Measurements from ENCODE around the gene FARS2. TPM values are rescaled to one million over a fixed set of nuclear protein-coding genes. Genes with fewer than 3 reads are reported as not detected.

The FARS2 gene
- polyA plus RNA-seq, 2 of the 4 experiments (the other 2 are of a cell fraction), result 12.9 to 17.5 TPM

DNA sequence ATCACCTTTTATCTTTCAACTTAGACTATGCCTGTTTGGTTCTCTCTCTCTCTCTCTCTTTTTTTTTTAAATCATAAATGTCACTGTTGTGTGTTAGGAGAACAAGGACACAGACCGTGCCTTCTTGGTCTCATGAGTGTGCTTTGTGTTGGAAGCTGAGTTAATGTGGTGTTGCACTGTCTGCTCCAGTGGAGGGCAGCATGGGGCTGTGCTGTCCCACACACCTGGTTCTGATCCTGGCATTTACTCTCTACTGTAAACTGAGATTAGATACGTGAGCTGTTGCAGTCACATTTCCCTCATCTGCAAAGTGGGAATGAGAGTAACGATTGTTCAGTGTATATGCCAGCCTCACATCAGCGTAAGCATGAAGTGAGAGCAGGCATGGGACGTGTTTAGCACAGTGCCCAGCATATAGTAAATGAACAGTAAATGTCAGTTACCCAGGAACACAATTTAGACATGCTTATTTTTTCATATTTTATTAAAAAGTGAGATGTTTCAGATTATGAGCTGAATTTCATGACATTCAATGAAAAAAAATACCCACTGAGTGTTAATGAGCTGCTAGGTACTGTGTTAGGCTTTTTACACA lies 161.1 kb downstream of the FARS2 start:
- FAIRE-seq (no peak), DNase-seq (ENCODE audit: low read depth in 1 of 2, low spot score in 1 of 2) (peak in 1 of 2 experiments; percentile 33), ATAC-seq (peak; percentile 68 to 72; a peak in 3 of 6 replicates)
- ChIA-PET CTCF (interaction anchor here (0.6 to 1.3 kb wide), 2 partner anchors 12 to 13 kb away, joined by 3 to 5 read pairs; no protein-coding TSS in a partner anchor), POLR2A (no interaction called here)
- H3K27ac ChIP-seq, result no peak overlapping the region
- H3K9me3 ChIP-seq, result no peaks in the 10 kb centered on the region
- WGBS (ENCODE audit: missing lambda C conversion rate), result 88% methylated on average over 5 of the region's 5 CpGs
- no peak overlapping the region for H3K4me2 ChIP-seq
- no peaks in the 10 kb centered on the region for H3K4me1 ChIP-seq
- H3K4me3 ChIP-seq, result no peak overlapping the region
- TF ChIP-seq, protein P1, sequence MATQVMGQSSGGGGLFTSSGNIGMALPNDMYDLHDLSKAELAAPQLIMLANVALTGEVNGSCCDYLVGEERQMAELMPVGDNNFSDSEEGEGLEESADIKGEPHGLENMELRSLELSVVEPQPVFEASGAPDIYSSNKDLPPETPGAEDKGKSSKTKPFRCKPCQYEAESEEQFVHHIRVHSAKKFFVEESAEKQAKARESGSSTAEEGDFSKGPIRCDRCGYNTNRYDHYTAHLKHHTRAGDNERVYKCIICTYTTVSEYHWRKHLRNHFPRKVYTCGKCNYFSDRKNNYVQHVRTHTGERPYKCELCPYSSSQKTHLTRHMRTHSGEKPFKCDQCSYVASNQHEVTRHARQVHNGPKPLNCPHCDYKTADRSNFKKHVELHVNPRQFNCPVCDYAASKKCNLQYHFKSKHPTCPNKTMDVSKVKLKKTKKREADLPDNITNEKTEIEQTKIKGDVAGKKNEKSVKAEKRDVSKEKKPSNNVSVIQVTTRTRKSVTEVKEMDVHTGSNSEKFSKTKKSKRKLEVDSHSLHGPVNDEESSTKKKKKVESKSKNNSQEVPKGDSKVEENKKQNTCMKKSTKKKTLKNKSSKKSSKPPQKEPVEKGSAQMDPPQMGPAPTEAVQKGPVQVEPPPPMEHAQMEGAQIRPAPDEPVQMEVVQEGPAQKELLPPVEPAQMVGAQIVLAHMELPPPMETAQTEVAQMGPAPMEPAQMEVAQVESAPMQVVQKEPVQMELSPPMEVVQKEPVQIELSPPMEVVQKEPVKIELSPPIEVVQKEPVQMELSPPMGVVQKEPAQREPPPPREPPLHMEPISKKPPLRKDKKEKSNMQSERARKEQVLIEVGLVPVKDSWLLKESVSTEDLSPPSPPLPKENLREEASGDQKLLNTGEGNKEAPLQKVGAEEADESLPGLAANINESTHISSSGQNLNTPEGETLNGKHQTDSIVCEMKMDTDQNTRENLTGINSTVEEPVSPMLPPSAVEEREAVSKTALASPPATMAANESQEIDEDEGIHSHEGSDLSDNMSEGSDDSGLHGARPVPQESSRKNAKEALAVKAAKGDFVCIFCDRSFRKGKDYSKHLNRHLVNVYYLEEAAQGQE (IDR thresholded peaks at IDR 0.05), result peak; percentile 62; the same call in 1 of the 2 replicates
- no peak for TF ChIP-seq CEBPB (IDR thresholded peaks at IDR 0.05)
- no peak for TF ChIP-seq RCOR1 (IDR thresholded peaks at IDR 0.05; ENCODE audit: low read depth, low read length)
- TF ChIP-seq, protein P2, sequence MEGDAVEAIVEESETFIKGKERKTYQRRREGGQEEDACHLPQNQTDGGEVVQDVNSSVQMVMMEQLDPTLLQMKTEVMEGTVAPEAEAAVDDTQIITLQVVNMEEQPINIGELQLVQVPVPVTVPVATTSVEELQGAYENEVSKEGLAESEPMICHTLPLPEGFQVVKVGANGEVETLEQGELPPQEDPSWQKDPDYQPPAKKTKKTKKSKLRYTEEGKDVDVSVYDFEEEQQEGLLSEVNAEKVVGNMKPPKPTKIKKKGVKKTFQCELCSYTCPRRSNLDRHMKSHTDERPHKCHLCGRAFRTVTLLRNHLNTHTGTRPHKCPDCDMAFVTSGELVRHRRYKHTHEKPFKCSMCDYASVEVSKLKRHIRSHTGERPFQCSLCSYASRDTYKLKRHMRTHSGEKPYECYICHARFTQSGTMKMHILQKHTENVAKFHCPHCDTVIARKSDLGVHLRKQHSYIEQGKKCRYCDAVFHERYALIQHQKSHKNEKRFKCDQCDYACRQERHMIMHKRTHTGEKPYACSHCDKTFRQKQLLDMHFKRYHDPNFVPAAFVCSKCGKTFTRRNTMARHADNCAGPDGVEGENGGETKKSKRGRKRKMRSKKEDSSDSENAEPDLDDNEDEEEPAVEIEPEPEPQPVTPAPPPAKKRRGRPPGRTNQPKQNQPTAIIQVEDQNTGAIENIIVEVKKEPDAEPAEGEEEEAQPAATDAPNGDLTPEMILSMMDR (IDR thresholded peaks at IDR 0.05), result peak; percentile 43
- TF ChIP-seq CBX2 (IDR thresholded peaks at IDR 0.05; ENCODE audit: borderline replicate concordance, low read depth), result no peak
- peak; percentile 31; the same call in 2 of the 3 replicates for TF ChIP-seq SMC3 (IDR thresholded peaks at IDR 0.05)
- peak; percentile 46 to 60 for TF ChIP-seq RAD21 (conservative IDR thresholded peaks at IDR 0.05 in 1 of 2, IDR thresholded peaks at IDR 0.05 in 1 of 2)

DNA sequence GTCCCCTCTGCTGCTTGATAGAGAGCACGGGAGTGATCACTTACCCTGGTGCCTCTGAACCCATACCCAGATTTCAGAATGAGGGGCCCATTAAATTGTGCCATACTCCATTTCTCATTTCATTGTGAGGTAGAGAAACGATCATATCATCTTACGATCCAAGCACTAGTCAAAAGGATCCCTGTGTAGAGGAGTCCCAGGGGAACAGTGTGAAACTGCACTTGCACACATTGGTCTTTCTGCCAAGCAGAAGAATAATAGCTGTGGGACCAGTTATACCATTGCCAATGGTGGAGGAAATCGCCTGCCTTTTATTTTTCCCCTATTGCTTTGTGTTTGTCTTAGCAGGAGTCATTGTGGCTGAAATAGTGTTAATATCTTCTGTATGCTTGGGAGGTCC lies 161.9 kb downstream of the FARS2 start:
- TF ChIP-seq KDM5A (IDR thresholded peaks at IDR 0.05), result no peak
- no peak for TF ChIP-seq CEBPB (IDR thresholded peaks at IDR 0.05)
- TF ChIP-seq NPAS2 (CRISPR knock-in tag; IDR thresholded peaks at IDR 0.05; ENCODE audit: borderline replicate concordance), result no peak
- no peak for TF ChIP-seq GATA3 (IDR thresholded peaks at IDR 0.05; ENCODE audit: borderline replicate concordance)
- no peak for TF ChIP-seq EHF (CRISPR knock-in tag; IDR thresholded peaks at IDR 0.05)
- TF ChIP-seq TFCP2L1 (CRISPR knock-in tag; IDR thresholded peaks at IDR 0.05), result no peak
- TF ChIP-seq PHF8 (IDR thresholded peaks at IDR 0.05; ENCODE audit: borderline replicate concordance, low read depth), result no peak
- no peak for TF ChIP-seq KDM1A (IDR thresholded peaks at IDR 0.05; ENCODE audit: low read depth)
- no peak for TF ChIP-seq RNF2 (IDR thresholded peaks at IDR 0.05; ENCODE audit: borderline replicate concordance, low read depth)
- TF ChIP-seq, protein P3, sequence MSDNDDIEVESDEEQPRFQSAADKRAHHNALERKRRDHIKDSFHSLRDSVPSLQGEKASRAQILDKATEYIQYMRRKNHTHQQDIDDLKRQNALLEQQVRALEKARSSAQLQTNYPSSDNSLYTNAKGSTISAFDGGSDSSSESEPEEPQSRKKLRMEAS (IDR thresholded peaks at IDR 0.05), result no peak
- no peak for TF ChIP-seq POLR2A (IDR thresholded peaks at IDR 0.05; ENCODE audit: low read length)
- Histone ChIP-seq H3K9me3 (no peaks in the 10 kb centered on the region), H3K4me3 (no peak overlapping the region), H3K4me1 (no peaks in the 10 kb centered on the region), H3K27ac (no peak overlapping the region), H3K4me2 (no peak overlapping the region)
- POLR2A ChIA-PET, result no interaction called here
- WGBS (ENCODE audit: missing lambda C conversion rate), result 90% methylated on average over 4 of the region's 4 CpGs
- no peak for FAIRE-seq
- ATAC-seq, result no peak
- DNase-seq (ENCODE audit: low read depth in 1 of 2, low spot score in 1 of 2), result no peak
- CTCF ChIA-PET, result interaction anchor here (0.6 kb wide), 1 partner anchor 14 kb away, joined by 3 read pairs; no protein-coding TSS in a partner anchor

DNA sequence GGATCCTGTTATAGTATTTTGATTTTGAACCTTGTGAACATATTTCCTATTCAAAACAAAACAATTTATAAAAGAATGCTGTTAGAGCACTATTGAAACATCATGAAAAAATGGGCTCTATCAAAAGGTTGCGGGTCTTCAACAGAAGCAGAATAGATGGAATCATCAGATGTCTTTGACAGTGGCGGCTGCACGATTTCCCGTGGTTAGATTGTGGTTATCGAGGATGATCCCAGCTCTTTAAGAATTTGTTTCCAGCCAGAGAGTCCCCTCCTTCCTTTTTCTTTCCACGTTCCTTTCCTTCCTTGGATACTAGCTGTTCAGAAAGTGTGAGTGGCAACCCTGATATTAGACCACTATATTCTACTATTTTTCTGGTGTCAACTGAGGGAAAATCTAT lies 163.4 kb downstream of the FARS2 start:
- Histone ChIP-seq H3K4me2 (no peak overlapping the region), H3K27ac (no peak overlapping the region), H3K4me3 (no peak overlapping the region), H3K9me3 (no peaks in the 10 kb centered on the region), H3K4me1 (no peaks in the 10 kb centered on the region)
- POLR2A ChIA-PET, result no interaction called here
- no peak for TF ChIP-seq MYC (IDR thresholded peaks at IDR 0.05; ENCODE audit: borderline replicate concordance, low read length)
- TF ChIP-seq, protein P4, sequence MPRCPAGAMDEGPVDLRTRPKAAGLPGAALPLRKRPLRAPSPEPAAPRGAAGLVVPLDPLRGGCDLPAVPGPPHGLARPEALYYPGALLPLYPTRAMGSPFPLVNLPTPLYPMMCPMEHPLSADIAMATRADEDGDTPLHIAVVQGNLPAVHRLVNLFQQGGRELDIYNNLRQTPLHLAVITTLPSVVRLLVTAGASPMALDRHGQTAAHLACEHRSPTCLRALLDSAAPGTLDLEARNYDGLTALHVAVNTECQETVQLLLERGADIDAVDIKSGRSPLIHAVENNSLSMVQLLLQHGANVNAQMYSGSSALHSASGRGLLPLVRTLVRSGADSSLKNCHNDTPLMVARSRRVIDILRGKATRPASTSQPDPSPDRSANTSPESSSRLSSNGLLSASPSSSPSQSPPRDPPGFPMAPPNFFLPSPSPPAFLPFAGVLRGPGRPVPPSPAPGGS (IDR thresholded peaks at IDR 0.05), result no peak
- no peak for TF ChIP-seq POLR2A (IDR thresholded peaks at IDR 0.05; ENCODE audit: low read length)
- TF ChIP-seq ESRRA (IDR thresholded peaks at IDR 0.05; ENCODE audit: borderline replicate concordance, low read length), result no peak
- 93% methylated on average over 6 of the region's 6 CpGs for WGBS (ENCODE audit: missing lambda C conversion rate)
- no peak for DNase-seq (ENCODE audit: low read depth in 1 of 2, low spot score in 1 of 2)
- CTCF ChIA-PET, result no interaction called here
- no peak for ATAC-seq
- FAIRE-seq, result no peak

Measured in A549 (cell line).